ENCODE data around the gene ATP1A2.

The ATP1A2 gene

DNA sequence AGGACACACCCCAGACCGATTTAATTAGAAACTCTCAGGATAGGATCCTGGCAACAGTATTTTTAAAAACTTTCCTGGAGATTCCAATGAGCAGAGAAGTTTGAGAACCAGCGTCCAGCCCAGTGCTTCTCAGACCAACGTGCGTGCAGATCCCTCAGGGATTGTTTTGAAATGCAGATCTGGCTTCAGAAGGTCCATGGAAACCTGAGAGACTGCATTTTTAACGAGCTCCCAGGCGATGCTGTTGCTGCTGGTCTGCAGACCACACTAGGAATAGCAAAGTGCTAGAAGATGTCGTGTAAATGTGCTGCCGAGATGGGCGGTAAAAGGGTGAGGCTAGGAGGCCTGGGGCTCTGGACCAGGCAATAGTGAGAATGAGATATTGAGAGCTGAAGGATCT is 56.4 kb downstream of the ATP1A2 start:
- no peaks in the 10 kb centered on the region for H3K9me3 ChIP-seq (ENCODE audit: insufficient read depth, low read depth, low read length)
- no peaks in the 10 kb centered on the region for H3K36me3 ChIP-seq (ENCODE audit: insufficient read depth, low read depth, low read length)
- peak overlapping the region; percentile 16; the same call in 1 of the 2 replicates for H3K9ac ChIP-seq (ENCODE audit: low read depth, low read length)
- peaks cover 45% of the 10 kb centered on the region for H3K4me1 ChIP-seq (ENCODE audit: insufficient read depth, low read length)
- no peak overlapping the region for H3K27ac ChIP-seq (ENCODE audit: low read length)
- peak overlapping the region; percentile 24; the same call in 1 of the 2 replicates for H3K4me3 ChIP-seq (ENCODE audit: low read length)
- H3K27me3 ChIP-seq (ENCODE audit: insufficient read depth, low read length), result peaks cover 27% of the 10 kb centered on the region

DNA sequence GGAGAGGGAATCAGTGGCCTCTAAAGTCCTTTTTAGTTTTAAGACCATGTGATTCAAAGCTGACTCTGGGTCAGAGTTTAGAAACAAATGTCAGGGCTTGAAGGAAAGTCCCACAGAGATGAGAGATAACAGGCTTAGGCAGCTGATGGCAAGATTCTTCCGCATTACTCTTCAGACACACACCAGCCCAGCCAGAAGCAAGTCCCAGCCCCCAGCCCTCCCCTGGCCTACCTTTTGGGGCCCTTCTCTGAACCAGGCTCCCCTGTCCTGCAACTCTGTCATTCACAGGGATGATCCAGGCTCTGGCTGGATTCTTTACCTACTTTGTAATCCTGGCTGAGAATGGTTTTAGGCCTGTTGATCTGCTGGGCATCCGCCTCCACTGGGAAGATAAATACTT is 61.7 kb downstream of the ATP1A2 start:
- Histone ChIP-seq H3K9ac (ENCODE audit: low read depth, low read length) (no peak overlapping the region), H3K27me3 (ENCODE audit: insufficient read depth, low read length) (peaks cover 15% of the 10 kb centered on the region), H3K4me3 (ENCODE audit: low read length) (no peak overlapping the region), H3K36me3 (ENCODE audit: insufficient read depth, low read depth, low read length) (no peaks in the 10 kb centered on the region), H3K27ac (ENCODE audit: low read length) (no peak overlapping the region), H3K4me1 (ENCODE audit: insufficient read depth, low read length) (peaks cover 13% of the 10 kb centered on the region), H3K9me3 (ENCODE audit: insufficient read depth, low read depth, low read length) (no peaks in the 10 kb centered on the region)

DNA sequence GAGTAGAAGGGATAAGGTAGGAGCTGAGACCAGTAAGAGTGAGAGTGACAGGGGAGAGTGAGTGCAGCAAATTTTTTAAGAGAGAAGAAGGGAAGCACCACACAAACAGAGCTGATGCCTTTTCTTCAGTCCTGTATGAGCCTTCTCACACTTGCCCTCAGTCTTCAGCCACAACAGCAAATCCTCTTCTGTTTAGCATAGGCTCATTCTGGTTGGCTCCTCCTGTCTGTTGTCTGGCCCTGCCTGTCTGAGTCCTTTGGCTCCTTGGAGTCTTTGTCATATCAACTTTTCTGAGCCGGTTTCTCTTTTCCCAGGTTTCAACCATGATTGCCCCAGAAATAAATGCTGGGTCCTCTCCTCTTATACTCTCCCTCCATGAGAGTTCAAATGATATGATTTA is 62.1 kb downstream of the ATP1A2 start:
- Histone ChIP-seq H3K9me3 (ENCODE audit: insufficient read depth, low read depth, low read length) (no peaks in the 10 kb centered on the region), H3K36me3 (ENCODE audit: insufficient read depth, low read depth, low read length) (no peaks in the 10 kb centered on the region), H3K27ac (ENCODE audit: low read length) (no peak overlapping the region), H3K9ac (ENCODE audit: low read depth, low read length) (no peak overlapping the region), H3K4me1 (ENCODE audit: insufficient read depth, low read length) (peaks cover 9% of the 10 kb centered on the region; the same call in 1 of the 2 replicates), H3K4me3 (ENCODE audit: low read length) (no peak overlapping the region), H3K27me3 (ENCODE audit: insufficient read depth, low read length) (peaks cover 13% of the 10 kb centered on the region)

DNA sequence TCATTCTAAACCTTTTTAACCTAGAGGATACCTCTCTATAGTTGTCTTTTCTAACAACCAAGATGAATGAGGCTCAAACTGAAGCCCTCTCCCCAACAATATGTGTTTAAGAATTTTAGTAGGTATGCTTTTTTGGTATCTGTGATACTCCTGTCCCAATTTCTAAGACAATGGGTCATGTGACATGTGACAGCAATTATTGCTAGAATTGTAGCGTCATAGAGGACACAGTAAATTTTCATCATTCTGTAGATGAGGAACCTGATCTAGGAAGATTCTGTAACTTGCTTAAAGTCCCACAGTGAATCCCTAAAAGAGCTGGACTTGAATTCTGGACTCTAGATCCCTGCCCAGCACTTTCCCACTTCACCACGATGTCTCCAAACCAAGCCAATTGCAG is 63.2 kb downstream of the ATP1A2 start:
- H3K4me1 ChIP-seq (ENCODE audit: insufficient read depth, low read length), result peaks cover 6% of the 10 kb centered on the region; the same call in 1 of the 2 replicates
- no peak overlapping the region for H3K9ac ChIP-seq (ENCODE audit: low read depth, low read length)
- no peaks in the 10 kb centered on the region for H3K36me3 ChIP-seq (ENCODE audit: insufficient read depth, low read depth, low read length)
- H3K27me3 ChIP-seq (ENCODE audit: insufficient read depth, low read length), result peaks cover 3% of the 10 kb centered on the region; the same call in 1 of the 2 replicates
- H3K27ac ChIP-seq (ENCODE audit: low read length), result no peak overlapping the region
- no peak overlapping the region for H3K4me3 ChIP-seq (ENCODE audit: low read length)
- H3K9me3 ChIP-seq (ENCODE audit: insufficient read depth, low read depth, low read length), result no peaks in the 10 kb centered on the region

DNA sequence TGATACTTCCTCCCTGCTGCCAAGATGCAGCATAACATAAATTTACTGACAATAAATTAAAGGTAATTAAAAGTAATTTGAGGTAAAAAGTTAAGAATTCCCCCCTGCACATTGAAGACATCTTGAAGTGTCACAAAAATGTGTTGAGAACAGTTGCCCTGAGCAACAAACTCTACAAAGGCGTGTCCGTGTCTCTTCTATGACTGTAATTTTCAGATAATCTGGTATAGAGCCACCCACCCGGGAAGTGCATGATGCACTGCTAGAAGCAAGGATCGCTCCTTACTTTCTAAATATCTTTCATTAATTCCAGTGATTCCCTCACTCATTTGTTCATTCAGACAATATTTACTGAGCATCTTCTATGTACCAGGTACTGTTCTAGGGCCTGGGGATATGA is 63.8 kb downstream of the ATP1A2 start:
- H3K9me3 ChIP-seq (ENCODE audit: insufficient read depth, low read depth, low read length), result no peaks in the 10 kb centered on the region
- H3K36me3 ChIP-seq (ENCODE audit: insufficient read depth, low read depth, low read length), result no peaks in the 10 kb centered on the region
- H3K9ac ChIP-seq (ENCODE audit: low read depth, low read length), result no peak overlapping the region
- no peak overlapping the region for H3K4me3 ChIP-seq (ENCODE audit: low read length)
- no peaks in the 10 kb centered on the region for H3K27me3 ChIP-seq (ENCODE audit: insufficient read depth, low read length)
- H3K4me1 ChIP-seq (ENCODE audit: insufficient read depth, low read length), result peaks cover 6% of the 10 kb centered on the region; the same call in 1 of the 2 replicates
- no peak overlapping the region for H3K27ac ChIP-seq (ENCODE audit: low read length)

DNA sequence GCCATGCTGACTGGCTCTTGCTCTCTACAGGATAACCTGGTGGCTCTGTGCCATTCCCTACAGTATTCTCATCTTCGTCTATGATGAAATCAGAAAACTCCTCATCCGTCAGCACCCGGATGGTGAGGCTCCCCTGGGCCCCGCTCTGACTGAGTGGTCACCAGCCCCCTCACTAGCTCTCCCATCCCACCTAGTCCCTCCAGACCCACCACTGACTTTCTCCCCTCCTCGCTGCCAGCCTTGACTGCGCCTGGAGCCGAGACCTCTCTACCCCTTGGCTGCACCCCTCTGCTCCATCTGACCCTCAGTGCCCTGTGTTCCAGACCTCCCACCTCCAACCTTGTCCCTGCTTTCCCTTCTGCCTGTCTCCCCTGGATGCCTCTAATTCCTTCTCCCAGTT is 70.7 kb downstream of the ATP1A2 start:
- no peaks in the 10 kb centered on the region; the same call in 1 of the 2 replicates for H3K4me1 ChIP-seq (ENCODE audit: insufficient read depth, low read length)

DNA sequence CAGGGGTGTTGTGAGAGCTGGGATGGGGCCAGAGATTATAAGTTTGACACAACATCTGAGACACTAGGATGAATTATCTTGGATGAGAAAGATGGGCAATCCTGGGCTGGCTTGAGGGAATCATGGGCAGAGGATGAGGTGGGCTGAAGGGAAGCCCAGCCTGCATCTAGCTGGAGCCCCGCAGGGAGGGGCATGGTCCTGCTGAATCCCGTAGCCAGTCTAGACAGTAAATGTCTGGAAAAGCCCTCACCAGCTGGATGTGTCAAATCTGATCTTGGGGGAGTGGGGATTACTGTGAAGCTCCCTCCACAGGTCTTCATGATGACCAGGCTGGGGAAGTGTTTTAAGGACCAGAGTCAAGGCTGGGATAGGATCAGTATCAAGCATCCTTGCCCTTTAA is 71.2 kb downstream of the ATP1A2 start:
- Histone ChIP-seq H3K36me3 (ENCODE audit: insufficient read depth, low read depth, low read length) (no peaks in the 10 kb centered on the region), H3K27ac (ENCODE audit: low read length) (no peak overlapping the region)

More for the DNA sequence above, 70.7 kb downstream of the ATP1A2 start:
- no peak overlapping the region for H3K9ac ChIP-seq (ENCODE audit: low read depth, low read length)
- no peaks in the 10 kb centered on the region for H3K27me3 ChIP-seq (ENCODE audit: insufficient read depth, low read length)
- H3K27ac ChIP-seq (ENCODE audit: low read length), result no peak overlapping the region
- H3K36me3 ChIP-seq (ENCODE audit: insufficient read depth, low read depth, low read length), result no peaks in the 10 kb centered on the region
- no peak overlapping the region for H3K4me3 ChIP-seq (ENCODE audit: low read length)
- no peaks in the 10 kb centered on the region for H3K9me3 ChIP-seq (ENCODE audit: insufficient read depth, low read depth, low read length)

DNA sequence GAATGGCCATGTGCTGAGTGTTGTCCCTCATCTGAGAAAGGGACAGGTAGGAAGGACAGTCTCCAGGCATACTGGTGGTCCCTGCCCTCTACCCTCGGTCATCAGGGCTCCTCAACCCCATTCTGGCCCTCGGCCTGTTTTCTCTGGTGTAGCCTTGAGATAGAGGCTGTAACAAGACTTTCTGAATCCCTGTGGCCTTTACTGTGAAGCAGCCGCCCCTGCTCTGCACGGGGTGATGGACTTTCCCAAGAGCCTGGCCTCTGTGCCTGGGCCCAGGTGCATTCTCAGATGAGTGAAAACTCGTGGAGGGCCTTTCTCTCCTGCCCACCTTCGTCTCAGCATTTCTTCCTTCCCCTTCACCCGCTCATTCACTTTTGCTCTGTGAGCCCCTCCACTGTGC is 71.8 kb downstream of the ATP1A2 start:
- no peak overlapping the region for H3K27ac ChIP-seq (ENCODE audit: low read length)

More for the DNA sequence above, 71.2 kb downstream of the ATP1A2 start:
- Histone ChIP-seq H3K4me3 (ENCODE audit: low read length) (no peak overlapping the region), H3K9ac (ENCODE audit: low read depth, low read length) (no peak overlapping the region), H3K27me3 (ENCODE audit: insufficient read depth, low read length) (no peaks in the 10 kb centered on the region), H3K4me1 (ENCODE audit: insufficient read depth, low read length) (no peaks in the 10 kb centered on the region; the same call in 1 of the 2 replicates), H3K9me3 (ENCODE audit: insufficient read depth, low read depth, low read length) (no peaks in the 10 kb centered on the region)

DNA sequence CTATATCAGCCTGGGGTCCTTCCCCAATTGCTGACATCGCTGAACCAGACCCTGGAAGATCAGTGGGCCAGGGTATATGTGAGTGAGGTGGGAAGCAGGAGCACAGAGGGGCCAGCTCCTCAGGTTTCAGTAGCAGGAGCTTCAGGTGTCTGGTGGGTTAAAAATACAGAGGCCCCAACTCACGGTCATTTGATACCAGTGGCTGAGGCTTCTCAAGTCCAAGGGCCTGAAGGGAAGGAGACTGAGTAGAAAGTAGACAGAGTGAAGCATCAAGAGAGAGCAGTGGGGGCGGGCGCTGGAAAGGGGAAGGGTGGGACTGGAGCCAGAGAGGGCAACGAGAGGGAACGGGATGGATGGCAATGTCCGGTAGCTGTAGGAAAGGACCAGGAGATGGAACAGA is 72.8 kb downstream of the ATP1A2 start:
- H3K36me3 ChIP-seq (ENCODE audit: insufficient read depth, low read depth, low read length), result no peaks in the 10 kb centered on the region
- no peak overlapping the region for H3K27ac ChIP-seq (ENCODE audit: low read length)
- H3K9me3 ChIP-seq (ENCODE audit: insufficient read depth, low read depth, low read length), result no peaks in the 10 kb centered on the region
- no peak overlapping the region for H3K9ac ChIP-seq (ENCODE audit: low read depth, low read length)
- no peaks in the 10 kb centered on the region for H3K27me3 ChIP-seq (ENCODE audit: insufficient read depth, low read length)
- no peak overlapping the region for H3K4me3 ChIP-seq (ENCODE audit: low read length)
- peaks cover 10% of the 10 kb centered on the region for H3K4me1 ChIP-seq (ENCODE audit: insufficient read depth, low read length)

More for the DNA sequence above, 71.8 kb downstream of the ATP1A2 start:
- no peaks in the 10 kb centered on the region for H3K36me3 ChIP-seq (ENCODE audit: insufficient read depth, low read depth, low read length)
- H3K9me3 ChIP-seq (ENCODE audit: insufficient read depth, low read depth, low read length), result no peaks in the 10 kb centered on the region
- no peaks in the 10 kb centered on the region for H3K27me3 ChIP-seq (ENCODE audit: insufficient read depth, low read length)
- H3K4me3 ChIP-seq (ENCODE audit: low read length), result no peak overlapping the region
- peaks cover 3% of the 10 kb centered on the region for H3K4me1 ChIP-seq (ENCODE audit: insufficient read depth, low read length)
- no peak overlapping the region for H3K9ac ChIP-seq (ENCODE audit: low read depth, low read length)

DNA sequence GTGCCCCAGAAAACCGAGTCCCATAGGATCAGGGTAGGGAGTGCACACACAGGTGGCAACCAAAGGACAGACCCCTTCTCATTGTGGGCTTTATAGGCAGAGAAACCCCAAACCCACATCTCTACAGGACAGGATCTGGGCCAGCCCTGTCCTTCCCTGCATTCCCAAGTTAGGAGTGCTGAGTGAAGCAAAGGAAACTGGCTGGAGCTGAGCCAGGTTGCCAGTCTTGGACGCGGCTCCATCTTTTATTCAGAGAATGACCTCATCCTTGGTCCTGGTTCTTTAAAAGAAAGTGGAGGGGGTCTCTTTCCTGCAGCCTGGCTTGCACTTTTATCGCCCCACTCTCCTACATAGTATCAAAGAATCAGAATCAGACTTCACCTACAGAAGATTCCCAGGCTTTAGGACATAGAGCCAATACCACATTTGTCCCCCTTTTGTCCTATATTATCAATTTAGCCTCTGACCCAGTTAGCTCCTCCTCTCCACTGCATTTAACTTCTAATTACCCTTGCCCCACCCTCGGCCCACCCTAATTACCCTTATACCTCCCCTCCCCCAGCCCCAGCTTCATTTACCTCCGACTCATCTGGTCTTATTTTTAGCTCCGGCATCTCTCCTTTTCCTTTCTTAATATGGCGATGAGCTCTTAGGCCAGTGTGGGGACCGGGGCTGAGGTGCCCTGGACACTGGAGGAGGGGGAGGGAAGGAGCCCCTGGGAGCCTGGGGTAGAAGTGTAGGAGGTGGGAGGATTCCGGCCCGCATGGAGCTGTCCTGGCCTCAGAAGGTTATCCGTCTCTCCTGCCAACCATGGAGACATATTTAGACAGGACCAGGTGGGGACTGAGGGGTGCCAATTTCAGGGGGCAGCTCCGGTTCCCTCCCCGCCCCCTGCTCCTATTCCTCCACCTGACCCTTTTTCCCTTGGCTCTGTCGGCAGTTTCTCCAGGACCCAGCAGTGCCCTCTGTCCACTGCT is 74.4 kb downstream of the ATP1A2 start, which contains the start of gene CASQ1:
Gene CASQ1 (plus strand): TSS at position 927 of the 977 bp plus-strand sequence. CDS start 177 bp downstream, outside the sequence.
- no peak within 1 kb of the TSS for H3K27ac ChIP-seq (ENCODE audit: low read length)
- no peaks in the 10 kb centered on the region for H3K27me3 ChIP-seq (ENCODE audit: insufficient read depth, low read length)
- H3K36me3 ChIP-seq (ENCODE audit: insufficient read depth, low read depth, low read length), result no peaks in the 10 kb centered on the region
- peaks cover 15% of the 10 kb centered on the region for H3K4me1 ChIP-seq (ENCODE audit: insufficient read depth, low read length)
- H3K9me3 ChIP-seq (ENCODE audit: insufficient read depth, low read depth, low read length), result no peaks in the 10 kb centered on the region
- H3K4me3 ChIP-seq (ENCODE audit: low read length), result no peak within 1 kb of the TSS
- H3K9ac ChIP-seq (ENCODE audit: low read depth, low read length), result no peak within 1 kb of the TSS

DNA sequence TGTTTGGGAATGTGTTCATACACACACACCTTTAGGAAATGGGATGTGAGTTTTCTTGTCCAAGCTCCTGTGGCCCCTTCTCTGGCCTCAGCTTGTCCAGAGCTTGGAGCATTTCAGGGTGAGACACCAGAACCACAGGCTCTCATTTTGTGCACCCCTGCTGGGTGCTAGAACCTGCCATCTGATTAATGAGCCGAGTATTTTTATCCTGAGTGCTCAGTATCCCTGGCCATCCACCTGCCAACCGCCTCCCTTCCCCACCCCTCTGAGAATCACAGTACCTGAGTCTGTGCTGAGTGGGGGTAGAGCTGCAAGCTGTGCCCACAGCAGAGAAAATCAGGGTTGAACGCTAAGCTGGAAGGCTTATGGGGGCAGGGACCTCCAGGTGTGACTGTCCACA is 76.2 kb downstream of the ATP1A2 start:
- peaks cover 15% of the 10 kb centered on the region for H3K4me1 ChIP-seq (ENCODE audit: insufficient read depth, low read length)
- no peak overlapping the region for H3K27ac ChIP-seq (ENCODE audit: low read length)
- H3K4me3 ChIP-seq (ENCODE audit: low read length), result no peak overlapping the region
- no peaks in the 10 kb centered on the region for H3K9me3 ChIP-seq (ENCODE audit: insufficient read depth, low read depth, low read length)
- H3K9ac ChIP-seq (ENCODE audit: low read depth, low read length), result no peak overlapping the region
- H3K27me3 ChIP-seq (ENCODE audit: insufficient read depth, low read length), result no peaks in the 10 kb centered on the region
- no peaks in the 10 kb centered on the region for H3K36me3 ChIP-seq (ENCODE audit: insufficient read depth, low read depth, low read length)

DNA sequence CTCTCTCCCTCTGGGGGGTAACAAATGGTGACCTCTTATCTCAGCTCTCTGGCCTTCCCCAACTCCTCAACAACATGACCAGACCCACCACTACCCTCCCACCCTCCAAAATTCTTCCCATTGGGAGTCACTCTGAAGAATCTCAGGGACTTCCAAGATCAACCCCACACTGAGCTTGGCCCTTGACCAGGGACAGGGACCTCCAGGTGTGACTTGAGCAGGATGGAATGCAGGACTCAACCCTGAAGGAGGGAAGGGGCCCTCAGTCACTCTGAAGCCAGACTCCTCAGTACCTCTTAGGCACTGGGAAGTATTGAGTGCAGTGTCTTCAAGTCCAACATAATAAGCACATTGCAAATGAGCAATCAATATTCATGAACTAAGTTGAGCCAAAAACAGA is 76.7 kb downstream of the ATP1A2 start:
- no peaks in the 10 kb centered on the region for H3K27me3 ChIP-seq (ENCODE audit: insufficient read depth, low read length)
- H3K27ac ChIP-seq (ENCODE audit: low read length), result no peak overlapping the region
- H3K9me3 ChIP-seq (ENCODE audit: insufficient read depth, low read depth, low read length), result no peaks in the 10 kb centered on the region
- no peak overlapping the region for H3K4me3 ChIP-seq (ENCODE audit: low read length)
- H3K4me1 ChIP-seq (ENCODE audit: insufficient read depth, low read length), result peaks cover 15% of the 10 kb centered on the region
- no peak overlapping the region for H3K9ac ChIP-seq (ENCODE audit: low read depth, low read length)
- H3K36me3 ChIP-seq (ENCODE audit: insufficient read depth, low read depth, low read length), result no peaks in the 10 kb centered on the region

All from iPS-20b (cell line).